GM21360 (cell line): ENCODE results near the gene STX19.
"Not testable (repeated sequence)": the region's sequence is repeated elsewhere in the genome, so short reads cannot be mapped to it uniquely, and the experiment has no call there.

ENCODE experiments used
- ATAC-seq: cut with Tn5 transposase; IDR thresholded peaks from one replicate; pipeline ENCODE4 v1.9.1; 2021; ENCODE audit warnings: mild to moderate bottlenecking, moderate library complexity; ENCODE audit not compliant: unreplicated experiment

The STX19 gene, protein sequence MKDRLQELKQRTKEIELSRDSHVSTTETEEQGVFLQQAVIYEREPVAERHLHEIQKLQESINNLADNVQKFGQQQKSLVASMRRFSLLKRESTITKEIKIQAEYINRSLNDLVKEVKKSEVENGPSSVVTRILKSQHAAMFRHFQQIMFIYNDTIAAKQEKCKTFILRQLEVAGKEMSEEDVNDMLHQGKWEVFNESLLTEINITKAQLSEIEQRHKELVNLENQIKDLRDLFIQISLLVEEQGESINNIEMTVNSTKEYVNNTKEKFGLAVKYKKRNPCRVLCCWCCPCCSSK

DNA sequence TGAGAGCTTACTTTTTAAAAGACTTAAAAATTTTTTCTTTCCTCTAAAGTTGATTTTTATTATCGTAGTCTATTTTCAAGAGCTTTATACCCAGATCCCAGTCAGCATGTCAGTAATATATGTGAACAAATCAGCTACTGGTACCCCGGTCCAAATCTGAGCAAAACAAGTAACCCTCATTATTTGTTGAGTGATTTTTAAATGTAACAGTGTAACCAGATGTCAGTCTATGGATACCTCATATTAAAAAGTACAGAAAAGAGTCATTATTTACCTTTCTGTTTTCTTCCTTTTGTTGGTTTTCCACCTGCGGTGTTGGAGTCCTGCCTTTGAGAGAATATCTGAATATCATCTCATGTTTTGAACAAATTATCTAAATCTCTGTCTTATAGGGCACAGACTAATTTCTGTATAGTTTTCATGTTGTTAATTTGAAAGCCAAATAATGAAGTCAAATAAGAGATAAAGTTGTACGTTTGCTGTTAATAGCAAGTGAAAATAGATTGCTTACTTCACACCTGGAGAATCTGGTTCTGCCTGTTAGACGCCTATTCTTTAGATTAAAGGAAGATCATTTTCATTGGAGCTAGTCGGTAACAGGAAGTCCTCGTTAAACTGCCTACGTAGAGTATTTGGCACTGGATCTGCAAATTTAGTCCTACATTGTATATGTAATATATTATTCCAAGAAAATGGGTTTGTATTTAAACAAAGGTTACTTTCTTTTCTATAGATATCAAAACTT, at the start of gene STX19:
TSS of gene STX19 (minus strand) at position 505 of the 745 bp plus-strand sequence. CDS start 13,328 bp downstream, outside the sequence.
- ATAC-seq: no peak

GRCh38 chr3:94076055-94076454, 47.7 kb upstream of the STX19 start:
- ATAC-seq: no peak

- ATAC-seq: no peak
Observed at GRCh38 chr3:94071713-94072284, 43.4 kb upstream of the STX19 start.

GRCh38 chr3:94070341-94070911, 42.0 kb upstream of the STX19 start:
- no peak for ATAC-seq

GRCh38 chr3:94069194-94069813, 40.9 kb upstream of the STX19 start:
- ATAC-seq: no peak

- no peak for ATAC-seq
Observed at GRCh38 chr3:94066506-94067500, 38.4 kb upstream of the STX19 start.

DNA sequence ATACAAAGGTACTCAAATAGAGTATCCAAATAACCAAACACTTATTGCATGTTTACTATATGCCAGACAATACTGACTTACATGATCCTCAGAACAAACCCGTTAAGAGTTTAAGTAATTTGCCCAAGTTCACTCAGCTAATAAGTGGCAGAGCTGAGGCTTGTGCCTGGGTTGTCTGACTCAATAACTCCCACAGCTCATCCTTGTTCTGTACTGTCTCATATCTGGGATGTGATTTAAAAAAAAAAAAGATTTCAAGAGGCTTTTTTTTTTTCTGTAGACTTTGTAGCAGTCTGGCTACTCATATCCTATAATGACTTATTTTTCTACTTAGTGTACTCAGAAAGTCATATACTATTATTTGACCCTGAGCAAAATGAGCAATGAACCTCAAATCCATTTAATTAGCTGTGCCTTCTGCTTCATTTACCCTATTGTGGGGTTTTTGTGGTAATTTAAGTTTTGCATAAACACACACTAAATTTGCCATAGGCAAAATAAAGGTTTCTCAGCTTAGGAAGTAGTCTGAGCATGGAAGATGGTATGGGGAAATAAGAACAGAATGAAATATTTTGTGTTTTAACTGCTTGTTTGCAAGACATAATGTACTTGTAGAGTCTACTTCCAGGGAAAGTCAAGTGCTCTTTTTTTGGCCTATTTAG, 37.6 kb upstream of the STX19 start:
- ATAC-seq: no peak

- ATAC-seq: no peak
Observed at GRCh38 chr3:94065122-94065521, 36.7 kb upstream of the STX19 start.

DNA sequence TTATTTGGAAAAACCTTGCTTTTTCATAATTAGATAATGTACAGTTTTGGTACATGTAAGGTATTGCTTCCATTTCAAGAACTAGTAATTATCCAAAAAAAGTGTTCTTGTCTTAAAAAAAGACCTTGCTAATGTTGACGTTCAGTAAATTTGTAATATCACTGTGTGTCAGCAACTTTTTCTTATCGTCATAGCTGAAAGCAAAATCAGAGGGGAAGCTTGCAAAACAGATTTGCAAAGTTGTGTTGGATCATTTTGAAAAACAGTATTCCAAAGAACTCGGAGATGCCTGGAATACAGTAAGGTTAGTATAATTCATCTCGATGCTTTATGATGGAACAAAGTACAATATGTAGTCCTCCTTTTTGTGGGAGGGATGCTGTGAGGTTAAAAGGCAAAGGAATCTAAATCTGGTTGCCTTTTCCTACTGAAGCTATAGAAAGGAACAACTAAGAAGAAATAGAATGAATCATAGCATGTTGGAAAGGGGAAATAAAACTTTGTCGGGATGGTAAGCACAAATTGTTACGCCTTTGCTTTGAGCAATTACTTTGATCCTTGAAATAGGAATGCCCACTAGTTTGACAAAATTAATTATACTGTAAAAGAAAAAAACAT, 36.0 kb upstream of the STX19 start:
- ATAC-seq: no peak

- ATAC-seq: no peak
Observed at GRCh38 chr3:94063496-94064119, 35.2 kb upstream of the STX19 start.

DNA sequence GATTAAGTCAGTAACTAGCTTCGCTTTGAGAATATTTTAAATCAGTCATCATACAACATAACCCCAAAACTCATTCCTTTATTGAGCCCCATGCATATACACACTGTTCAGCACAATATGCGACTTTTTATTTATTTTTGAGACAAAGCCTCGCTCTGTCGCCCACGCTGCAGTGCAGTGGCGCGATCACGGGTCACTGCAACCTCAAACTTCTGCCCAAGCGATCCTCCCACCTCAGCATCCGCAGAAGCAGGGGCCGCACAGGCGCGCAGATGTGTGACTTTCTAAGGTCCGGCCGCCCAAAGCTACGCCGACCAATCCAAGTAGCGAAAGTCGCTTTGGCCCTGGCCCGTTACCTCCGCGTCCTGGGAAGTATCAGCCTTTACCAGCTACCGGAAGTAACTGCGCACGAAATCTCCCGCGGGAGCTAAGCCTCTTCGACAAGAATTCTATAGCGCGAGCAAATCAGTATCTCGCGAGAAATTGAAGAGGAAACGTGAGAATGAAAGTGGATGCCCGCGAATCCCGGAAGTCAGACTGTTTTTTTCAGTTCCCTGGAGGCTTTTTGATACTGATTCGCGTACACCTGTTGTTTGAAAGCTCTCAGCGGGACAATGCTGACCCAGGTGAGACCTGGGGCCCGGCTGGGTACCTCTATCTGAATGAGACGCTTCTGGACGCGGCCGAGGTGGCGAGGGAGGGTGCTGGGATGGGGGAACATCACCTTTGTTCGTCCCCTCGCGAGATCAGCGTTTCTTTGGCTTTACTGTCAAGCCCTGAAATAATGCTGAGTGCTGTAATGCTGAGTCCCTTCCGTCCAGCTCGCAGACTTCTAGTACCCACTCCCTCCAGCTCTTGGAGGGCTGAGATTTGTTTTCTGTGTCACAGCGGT, 34.4 kb upstream of the STX19 start, which contains the start of the genes DHFR2 and NSUN3:
TSS of gene DHFR2 (minus strand) at position 404 of the 892 bp plus-strand sequence. CDS start 1,405 bp downstream, outside the sequence.
TSS of gene NSUN3 (plus strand) at position 549 of the 892 bp plus-strand sequence. CDS start at position 615, 66 bp downstream.
- peak; percentile 93 for ATAC-seq

- ATAC-seq: no peak
Observed at GRCh38 chr3:94061297-94061696, 32.9 kb upstream of the STX19 start.

- no peak for ATAC-seq
Observed at GRCh38 chr3:94050546-94050945, 22.1 kb upstream of the STX19 start.

DNA sequence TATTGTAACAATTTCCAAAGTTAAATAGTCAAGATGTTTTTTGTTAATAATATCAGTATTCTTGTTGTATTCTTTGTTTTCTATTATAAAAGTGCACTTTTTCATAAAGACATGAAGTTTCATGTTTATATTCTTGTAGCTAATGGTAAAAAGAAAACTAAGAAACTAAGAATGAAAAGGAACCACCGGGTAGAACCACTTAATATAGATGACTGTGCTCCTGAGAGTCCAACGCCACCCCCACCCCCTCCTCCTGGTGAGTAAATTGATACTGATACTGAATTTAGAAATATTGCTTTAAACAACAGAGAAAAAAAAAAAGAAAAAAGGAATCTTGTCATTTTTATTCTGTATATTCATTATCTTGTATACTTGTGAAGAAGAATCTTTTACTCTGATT, 20.9 kb upstream of the STX19 start:
- no peak for ATAC-seq

DNA sequence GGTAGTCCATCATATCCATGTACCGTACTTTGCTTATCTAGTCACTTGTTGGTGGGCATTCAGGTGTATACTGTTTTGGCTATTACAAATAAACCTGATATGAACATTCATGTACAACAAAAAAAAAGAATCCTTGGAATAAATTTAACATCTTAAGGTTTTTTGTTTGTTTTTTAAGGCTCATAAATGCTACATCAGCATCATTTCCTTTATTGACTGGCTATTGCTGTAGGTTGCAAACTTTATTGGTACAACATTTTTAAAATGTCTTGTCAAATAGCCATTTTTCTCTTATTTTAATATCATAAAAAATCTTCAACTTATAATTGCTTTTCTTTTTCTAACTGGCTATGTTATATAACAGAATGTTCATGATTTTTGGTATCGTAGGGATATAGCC, 18.1 kb upstream of the STX19 start:
- no peak for ATAC-seq

GRCh38 chr3:94044100-94044936, 15.9 kb upstream of the STX19 start:
- ATAC-seq: not testable (repeated sequence)
